ENCODE data around the gene NACC1. TPM values are rescaled to one million over a fixed set of nuclear protein-coding genes. Genes with fewer than 3 reads are reported as not detected.
A peak's percentile ranks its signal among the peaks of the same experiment; 100 is the strongest.

The NACC1 gene
- total and polyA plus RNA-seq, 4 donors, result 0.86 to 24.7 (median 17.7) TPM

- no peak for DNase-seq (ENCODE audit: low spot score)
- WGBS, result 74% methylated on average over 25 of the region's 25 CpGs
- Histone ChIP-seq H3K9ac (ENCODE audit: low read depth in 1 of 2, low read length in 2 of 2) (no peak overlapping the region), H3K36me3 (ENCODE audit: control insufficient read depth in 4 of 4, insufficient read depth in 3 of 4, low read depth in 1 of 4, low read length in 3 of 4) (peaks cover 0 to 5% (median 2%) of the 10 kb centered on the region in 4 donors), H3K4me3 (ENCODE audit: low read depth in 1 of 3, low read length in 3 of 3) (no peak overlapping the region), H3K27ac (ENCODE audit: low read depth in 1 of 2, low read length in 2 of 2) (peak overlapping the region; percentile 49 to 61), H3K27me3 (ENCODE audit: control insufficient read depth in 4 of 4, insufficient read depth in 4 of 4, low read length in 3 of 4) (no peaks in the 10 kb centered on the region), H3K4me1 (ENCODE audit: control insufficient read depth in 4 of 4, insufficient read depth in 4 of 4, low read length in 3 of 4) (peaks cover 12 to 55% (median 29%) of the 10 kb centered on the region in 4 donors), H3K9me3 (ENCODE audit: control insufficient read depth in 4 of 4, low read length in 3 of 4) (no peaks in the 10 kb centered on the region)
- peak in 1 of 2 donors; percentile 39 for TF ChIP-seq RXRA (IDR thresholded peaks at IDR 0.05)
- TF ChIP-seq, protein P1, sequence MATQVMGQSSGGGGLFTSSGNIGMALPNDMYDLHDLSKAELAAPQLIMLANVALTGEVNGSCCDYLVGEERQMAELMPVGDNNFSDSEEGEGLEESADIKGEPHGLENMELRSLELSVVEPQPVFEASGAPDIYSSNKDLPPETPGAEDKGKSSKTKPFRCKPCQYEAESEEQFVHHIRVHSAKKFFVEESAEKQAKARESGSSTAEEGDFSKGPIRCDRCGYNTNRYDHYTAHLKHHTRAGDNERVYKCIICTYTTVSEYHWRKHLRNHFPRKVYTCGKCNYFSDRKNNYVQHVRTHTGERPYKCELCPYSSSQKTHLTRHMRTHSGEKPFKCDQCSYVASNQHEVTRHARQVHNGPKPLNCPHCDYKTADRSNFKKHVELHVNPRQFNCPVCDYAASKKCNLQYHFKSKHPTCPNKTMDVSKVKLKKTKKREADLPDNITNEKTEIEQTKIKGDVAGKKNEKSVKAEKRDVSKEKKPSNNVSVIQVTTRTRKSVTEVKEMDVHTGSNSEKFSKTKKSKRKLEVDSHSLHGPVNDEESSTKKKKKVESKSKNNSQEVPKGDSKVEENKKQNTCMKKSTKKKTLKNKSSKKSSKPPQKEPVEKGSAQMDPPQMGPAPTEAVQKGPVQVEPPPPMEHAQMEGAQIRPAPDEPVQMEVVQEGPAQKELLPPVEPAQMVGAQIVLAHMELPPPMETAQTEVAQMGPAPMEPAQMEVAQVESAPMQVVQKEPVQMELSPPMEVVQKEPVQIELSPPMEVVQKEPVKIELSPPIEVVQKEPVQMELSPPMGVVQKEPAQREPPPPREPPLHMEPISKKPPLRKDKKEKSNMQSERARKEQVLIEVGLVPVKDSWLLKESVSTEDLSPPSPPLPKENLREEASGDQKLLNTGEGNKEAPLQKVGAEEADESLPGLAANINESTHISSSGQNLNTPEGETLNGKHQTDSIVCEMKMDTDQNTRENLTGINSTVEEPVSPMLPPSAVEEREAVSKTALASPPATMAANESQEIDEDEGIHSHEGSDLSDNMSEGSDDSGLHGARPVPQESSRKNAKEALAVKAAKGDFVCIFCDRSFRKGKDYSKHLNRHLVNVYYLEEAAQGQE (IDR thresholded peaks at IDR 0.05), result no peak
These were observed 26.5 kb upstream of the NACC1 start for GRCh38 chr19:13091400-13092157.

GRCh38 chr19:13092158-13092543 is 25.9 kb upstream of the NACC1 start:
- H3K27me3 ChIP-seq (ENCODE audit: control insufficient read depth in 4 of 4, insufficient read depth in 4 of 4, low read length in 3 of 4), result no peaks in the 10 kb centered on the region
- peaks cover 0 to 6% (median 2%) of the 10 kb centered on the region in 4 donors for H3K36me3 ChIP-seq (ENCODE audit: control insufficient read depth in 4 of 4, insufficient read depth in 3 of 4, low read depth in 1 of 4, low read length in 3 of 4)
- no peaks in the 10 kb centered on the region for H3K9me3 ChIP-seq (ENCODE audit: control insufficient read depth in 4 of 4, low read length in 3 of 4)
- no peak overlapping the region for H3K4me3 ChIP-seq (ENCODE audit: low read depth in 1 of 3, low read length in 3 of 3)
- TF ChIP-seq MAX (IDR thresholded peaks at IDR 0.05), result no peak
- TF ChIP-seq, protein P1 (IDR thresholded peaks at IDR 0.05), result no peak
- TF ChIP-seq SP1 (IDR thresholded peaks at IDR 0.05), result no peak
- no peak for TF ChIP-seq RXRA (IDR thresholded peaks at IDR 0.05)
- TF ChIP-seq ATF3 (IDR thresholded peaks at IDR 0.05), result no peak
- TF ChIP-seq JUND (IDR thresholded peaks at IDR 0.05), result no peak
- TF ChIP-seq HNF4A (conservative IDR thresholded peaks at IDR 0.05), result no peak
- TF ChIP-seq YY1 (IDR thresholded peaks at IDR 0.05), result no peak
- TF ChIP-seq HNF4G (IDR thresholded peaks at IDR 0.05), result no peak
- H3K9ac ChIP-seq (ENCODE audit: low read depth in 1 of 2, low read length in 2 of 2), result no peak overlapping the region
- H3K27ac ChIP-seq (ENCODE audit: low read depth in 1 of 2, low read length in 2 of 2), result peak overlapping the region; percentile 49 to 61
- WGBS, result 92% methylated on average over 2 of the region's 2 CpGs
- H3K4me1 ChIP-seq (ENCODE audit: control insufficient read depth in 4 of 4, insufficient read depth in 4 of 4, low read length in 3 of 4), result peaks cover 14 to 50% (median 29%) of the 10 kb centered on the region in 4 donors
- no peak for DNase-seq (ENCODE audit: low spot score)
